HUDEP-2 (cell line): ENCODE data around the gene LY6G5C.

ENCODE experiments used
- DNase-seq, 76 experiments: peaks; one replicate each; lab custom pipeline; 2025; ENCODE audit not compliant: unreplicated experiment in 76 of 76; lab: John Stamatoyannopoulos, UW

The LY6G5C gene

DNA sequence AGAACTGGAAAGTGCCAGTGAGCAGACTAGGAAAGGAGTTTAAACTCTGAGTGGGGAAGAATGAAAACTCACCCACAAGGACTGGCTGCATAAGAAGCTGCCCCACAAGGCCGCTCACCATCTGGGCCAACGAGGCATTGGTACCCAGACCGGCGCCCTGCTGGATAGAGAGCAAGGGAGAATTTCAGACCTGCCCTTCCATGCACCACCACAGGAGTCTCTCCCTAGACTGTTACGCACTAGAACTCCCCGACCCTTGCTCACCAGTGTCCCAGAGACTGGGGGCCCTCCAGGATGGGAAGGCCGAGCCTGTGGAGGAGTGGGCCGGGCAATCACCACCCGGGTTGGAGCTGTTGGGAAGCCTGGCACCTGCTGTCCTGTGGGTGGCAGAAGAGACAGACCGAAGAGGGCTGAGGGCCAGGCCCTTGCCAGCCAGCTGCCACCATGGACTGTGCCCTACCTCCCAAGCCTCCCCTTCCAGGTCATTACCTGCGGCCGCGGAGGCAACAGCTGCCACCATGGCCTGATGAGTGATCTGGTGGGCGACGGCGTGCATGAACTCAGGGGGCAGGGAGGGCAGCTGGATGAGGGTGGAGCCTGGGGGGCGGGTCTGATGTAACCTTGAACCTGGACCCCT, 36.9 kb downstream of the LY6G5C start:
- peak in 1 of 76 experiments; percentile 12 for DNase-seq

DNA sequence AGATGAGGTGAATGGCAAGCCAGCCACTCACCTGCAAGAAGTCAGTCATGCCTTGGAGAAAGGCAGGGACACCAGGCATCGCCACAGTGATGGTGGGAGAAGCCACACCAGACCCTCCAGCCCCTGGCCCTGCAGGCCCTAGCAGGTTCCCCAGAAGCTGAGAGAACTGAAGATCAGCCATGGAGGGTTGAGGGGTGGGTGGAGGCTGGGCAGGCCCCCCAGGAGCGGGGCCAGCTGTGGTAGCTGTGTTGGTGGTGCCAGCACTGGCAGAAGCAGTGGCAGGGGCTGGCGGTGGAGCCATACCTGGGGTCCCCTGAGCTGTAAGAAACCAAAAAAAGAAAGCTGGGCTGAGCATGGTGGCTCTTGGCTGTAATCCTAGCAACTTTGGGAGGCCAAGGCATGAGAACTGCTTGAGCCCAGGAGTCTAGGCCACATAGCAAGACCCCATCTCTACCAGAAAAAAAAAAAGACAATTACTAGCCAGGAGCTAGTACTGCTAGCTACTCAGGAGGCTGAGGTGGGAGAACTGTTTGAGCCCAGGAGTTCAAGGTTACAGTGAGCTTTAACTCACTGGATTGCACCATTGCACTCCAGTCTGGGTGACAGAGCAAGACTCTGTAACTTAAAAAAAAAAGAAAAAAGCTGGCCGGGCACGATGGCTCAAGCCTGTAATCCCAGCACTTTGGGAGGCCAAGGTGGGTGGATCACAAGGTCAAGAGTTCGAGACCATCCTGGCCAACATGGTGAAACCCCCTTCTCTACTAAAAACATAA, 37.9 kb downstream of the LY6G5C start:
- DNase-seq, result no peak

DNA sequence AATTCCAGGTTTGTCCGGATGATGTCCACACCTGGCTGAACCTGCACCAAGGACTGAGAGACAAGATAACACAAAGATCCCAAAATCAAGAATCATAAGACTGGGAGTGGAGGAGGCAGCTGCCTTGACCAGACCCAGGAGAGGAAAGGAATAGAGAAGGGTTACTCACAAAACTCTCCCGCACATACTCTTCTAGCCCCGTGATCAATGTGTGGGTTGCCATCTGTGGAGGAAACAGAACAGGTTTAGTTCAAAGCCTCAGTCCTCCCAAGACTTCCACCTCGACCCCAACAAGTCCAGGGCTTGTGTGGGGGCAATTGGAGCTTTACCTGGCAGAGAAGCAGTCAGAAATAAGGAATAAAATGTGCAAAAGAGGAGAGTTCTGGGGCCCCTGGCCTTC, 39.5 kb downstream of the LY6G5C start:
- DNase-seq, result no peak

DNA sequence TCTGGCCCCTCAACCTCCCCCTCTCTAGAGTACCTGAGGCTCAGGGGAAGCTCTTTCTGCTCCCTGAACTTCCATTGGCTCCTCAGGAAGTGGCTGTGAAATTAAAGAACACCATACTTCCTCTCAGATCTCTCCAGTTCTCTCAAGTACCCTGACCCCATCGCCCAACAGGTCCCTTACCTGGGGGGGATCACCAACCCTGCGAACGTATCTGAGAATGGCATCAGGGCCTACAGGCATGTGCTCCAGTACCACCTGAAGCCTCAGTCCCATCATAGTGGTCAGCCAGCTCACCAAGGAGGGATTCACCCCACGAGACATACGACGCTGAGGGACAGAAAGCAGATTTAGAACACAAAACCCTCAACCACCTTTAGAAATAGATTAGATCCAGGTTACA, 40.3 kb downstream of the LY6G5C start:
- no peak for DNase-seq

DNA sequence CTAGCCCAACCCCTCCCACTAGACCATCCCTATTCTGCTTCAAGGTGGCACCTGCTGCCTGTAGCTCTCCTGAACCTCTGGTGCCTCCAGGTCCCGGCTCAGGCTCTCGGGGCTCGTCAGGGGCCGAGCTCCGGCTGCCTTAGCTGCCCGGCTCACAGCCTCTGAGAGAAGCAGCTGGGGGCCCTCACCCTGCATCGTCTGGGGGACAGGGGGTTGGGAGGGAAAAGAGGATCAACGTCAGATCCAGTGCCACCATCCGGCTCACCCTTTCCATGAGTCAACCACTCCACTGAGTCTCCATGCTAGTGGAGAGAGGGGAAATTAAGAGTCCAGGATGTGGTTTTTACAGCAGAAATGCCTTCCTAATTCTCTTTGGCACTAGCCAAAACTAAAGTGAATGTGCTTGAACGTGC, 41.4 kb downstream of the LY6G5C start:
- no peak for DNase-seq

DNA sequence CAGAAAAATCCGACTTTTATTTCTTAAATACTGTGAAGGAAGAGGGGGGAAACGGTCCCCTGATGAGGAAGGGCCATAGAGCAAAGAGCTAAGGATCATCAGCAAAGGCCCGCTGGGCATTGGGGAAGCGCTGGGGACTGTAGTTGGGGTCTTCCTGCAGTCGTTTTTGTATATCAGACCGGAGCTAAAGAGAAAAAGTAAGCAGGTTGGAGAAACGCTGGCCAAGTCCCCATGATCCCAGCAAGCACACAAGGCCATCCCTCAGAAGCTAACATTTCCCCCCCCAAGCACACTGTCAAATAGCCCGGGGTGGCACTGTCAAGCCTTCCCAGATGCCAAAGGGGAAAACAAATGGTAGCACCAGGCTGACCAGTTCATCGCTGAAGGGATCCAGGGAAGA, 41.8 kb downstream of the LY6G5C start:
- DNase-seq, result no peak

DNA sequence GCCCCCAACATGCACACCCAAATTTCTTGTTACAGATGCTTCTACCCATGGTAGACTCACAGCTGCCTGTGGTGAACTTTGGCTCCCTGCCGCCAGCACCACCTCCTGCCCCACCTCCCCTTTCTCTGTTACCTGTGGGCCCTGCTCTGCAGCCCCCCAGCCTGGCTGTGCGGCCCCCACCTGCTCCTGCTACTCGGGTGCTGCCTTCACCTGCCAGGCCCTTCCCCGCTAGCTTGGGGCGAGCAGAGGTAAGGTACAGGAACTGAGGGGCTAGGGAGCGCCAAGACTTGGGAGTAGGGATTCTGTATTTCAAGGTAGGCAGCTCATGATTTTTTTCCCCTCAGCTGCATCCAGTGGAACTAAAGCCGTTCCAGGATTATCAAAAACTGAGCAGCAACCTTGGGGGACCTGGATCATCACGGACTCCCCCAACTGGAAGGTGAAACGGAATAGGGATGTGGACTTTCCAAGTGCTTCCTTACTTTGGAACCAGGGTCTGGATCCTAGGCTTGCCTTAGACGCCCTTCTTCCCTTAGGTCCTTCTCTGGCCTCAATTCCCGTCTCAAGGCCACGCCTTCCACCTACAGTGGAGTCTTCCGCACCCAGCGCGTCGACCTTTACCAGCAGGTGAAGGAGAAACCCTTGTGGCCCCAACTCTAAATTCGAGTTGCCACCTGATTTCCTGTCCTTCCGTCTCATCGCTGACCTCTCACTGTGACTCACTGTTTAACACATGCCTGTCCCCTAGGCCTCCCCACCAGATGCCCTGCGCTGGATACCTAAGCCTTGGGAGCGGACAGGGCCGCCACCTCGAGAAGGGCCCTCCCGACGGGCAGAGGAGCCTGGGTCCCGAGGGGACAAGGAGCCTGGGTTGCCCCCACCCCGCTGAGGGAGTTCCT, 43.9 kb downstream of the LY6G5C start:
- no peak for DNase-seq

DNA sequence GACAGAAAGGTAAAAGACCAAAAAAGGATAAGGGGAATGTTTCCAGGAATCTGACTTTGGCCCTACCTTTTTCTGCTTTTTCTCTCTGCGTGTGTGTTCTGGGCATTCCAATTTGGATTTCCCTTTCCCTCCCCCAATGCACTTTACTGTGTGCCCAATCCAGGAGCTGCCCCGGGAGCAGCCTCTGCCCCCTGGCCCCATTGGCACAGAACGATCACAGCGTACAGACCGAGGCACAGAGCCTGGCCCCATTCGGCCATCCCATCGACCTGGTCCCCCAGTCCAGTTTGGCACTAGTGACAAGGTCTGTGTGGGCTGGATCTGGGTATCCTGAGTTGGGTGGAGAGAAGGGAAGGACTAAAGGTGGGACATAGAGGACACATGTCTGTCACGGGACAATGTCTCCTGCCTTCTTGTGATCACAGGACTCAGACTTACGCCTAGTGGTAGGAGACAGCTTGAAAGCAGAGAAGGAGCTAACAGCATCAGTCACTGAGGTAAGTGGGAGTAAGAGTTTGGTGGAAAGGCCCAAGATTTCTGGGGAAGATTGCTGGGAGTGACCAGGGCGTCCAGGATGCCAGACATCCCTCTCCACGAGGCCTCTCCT, 45.8 kb downstream of the LY6G5C start:
- no peak for DNase-seq

DNA sequence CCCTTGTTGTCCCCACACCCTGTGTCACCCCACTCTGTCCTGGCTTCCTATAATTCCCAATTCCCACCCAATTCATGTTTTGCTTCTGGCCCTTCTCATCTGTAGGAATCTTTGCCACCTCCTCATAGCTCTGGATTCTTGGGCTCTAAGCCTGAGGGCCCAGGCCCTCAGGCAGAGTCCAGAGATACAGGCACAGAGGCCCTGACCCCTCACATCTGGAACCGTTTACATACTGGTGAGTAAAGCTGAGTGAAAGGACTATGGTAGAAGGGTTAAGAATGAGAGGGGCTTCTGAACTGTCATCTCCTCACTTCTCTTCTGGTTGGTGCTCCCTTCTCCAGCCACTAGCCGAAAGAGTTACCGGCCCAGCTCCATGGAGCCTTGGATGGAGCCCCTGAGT, 46.7 kb downstream of the LY6G5C start:
- DNase-seq, result no peak

DNA sequence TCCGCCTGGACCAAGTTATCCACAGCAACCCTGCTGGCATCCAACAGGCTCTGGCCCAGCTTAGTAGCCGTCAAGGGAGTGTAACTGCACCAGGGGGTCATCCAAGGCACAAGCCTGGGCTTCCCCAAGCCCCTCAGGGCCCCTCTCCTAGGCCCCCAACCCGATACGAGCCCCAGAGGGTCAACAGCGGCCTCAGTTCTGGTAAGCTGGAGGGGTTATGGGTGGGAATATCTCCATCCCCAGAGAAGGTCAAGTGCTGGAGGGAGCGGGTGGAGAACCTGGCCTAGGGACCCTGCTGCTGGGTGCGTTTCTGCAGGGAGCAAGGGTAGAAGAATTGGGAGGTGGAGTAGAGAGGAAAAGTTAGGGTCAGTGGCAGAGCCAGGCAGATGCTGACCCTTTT, 47.4 kb downstream of the LY6G5C start:
- DNase-seq, result no peak

DNA sequence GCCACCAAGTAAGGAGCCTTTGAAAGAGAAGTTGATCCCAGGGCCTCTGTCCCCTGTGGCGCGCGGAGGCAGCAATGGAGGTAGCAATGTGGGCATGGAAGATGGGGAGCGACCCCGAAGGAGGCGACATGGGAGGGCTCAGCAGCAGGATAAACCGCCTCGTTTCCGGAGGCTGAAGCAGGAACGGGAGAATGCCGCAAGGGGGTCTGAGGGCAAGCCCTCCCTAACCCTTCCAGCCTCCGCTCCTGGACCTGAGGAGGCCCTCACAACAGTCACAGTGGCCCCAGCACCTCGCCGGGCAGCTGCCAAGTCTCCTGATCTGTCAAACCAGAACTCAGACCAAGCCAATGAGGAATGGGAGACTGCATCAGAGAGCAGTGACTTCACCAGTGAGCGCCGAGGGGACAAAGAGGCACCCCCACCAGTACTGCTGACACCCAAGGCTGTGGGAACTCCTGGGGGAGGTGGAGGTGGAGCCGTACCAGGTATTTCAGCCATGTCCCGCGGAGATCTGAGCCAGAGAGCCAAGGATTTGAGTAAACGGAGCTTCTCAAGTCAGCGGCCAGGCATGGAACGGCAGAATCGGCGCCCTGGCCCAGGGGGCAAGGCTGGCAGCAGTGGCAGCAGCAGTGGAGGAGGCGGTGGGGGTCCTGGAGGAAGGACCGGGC, 48.5 kb downstream of the LY6G5C start:
- no peak for DNase-seq

DNA sequence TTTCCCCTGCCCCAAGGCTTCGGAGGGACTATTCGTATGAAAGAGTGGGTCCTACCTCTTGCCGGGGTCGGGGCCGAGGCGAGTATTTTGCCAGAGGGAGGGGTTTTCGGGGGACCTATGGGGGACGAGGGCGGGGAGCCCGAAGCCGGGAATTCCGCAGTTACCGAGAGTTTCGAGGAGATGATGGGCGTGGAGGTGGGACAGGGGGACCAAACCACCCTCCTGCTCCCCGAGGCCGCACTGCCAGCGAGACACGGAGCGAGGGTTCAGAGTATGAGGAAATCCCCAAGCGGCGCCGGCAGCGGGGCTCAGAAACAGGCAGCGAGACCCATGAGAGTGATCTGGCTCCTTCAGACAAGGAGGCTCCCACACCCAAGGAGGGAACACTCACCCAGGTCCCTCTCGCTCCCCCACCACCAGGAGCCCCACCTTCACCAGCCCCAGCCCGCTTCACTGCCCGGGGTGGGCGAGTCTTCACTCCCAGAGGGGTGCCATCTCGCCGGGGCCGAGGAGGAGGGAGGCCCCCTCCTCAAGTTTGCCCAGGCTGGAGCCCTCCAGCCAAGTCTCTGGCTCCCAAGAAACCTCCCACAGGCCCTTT, 49.1 kb downstream of the LY6G5C start:
- DNase-seq, result no peak

DNA sequence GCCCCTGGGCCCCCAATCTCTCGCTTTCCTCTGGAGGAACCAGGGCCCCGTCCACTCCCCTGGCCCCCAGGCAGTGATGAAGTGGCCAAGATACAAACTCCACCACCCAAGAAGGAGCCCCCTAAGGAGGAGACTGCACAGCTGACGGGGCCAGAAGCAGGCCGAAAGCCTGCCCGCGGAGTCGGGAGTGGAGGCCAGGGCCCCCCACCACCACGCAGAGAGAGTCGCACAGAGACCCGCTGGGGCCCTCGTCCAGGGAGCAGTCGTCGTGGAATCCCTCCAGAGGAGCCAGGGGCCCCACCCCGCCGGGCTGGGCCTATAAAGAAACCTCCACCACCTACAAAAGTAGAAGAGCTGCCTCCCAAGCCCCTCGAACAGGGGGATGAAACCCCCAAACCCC, 49.7 kb downstream of the LY6G5C start:
- DNase-seq, result no peak

DNA sequence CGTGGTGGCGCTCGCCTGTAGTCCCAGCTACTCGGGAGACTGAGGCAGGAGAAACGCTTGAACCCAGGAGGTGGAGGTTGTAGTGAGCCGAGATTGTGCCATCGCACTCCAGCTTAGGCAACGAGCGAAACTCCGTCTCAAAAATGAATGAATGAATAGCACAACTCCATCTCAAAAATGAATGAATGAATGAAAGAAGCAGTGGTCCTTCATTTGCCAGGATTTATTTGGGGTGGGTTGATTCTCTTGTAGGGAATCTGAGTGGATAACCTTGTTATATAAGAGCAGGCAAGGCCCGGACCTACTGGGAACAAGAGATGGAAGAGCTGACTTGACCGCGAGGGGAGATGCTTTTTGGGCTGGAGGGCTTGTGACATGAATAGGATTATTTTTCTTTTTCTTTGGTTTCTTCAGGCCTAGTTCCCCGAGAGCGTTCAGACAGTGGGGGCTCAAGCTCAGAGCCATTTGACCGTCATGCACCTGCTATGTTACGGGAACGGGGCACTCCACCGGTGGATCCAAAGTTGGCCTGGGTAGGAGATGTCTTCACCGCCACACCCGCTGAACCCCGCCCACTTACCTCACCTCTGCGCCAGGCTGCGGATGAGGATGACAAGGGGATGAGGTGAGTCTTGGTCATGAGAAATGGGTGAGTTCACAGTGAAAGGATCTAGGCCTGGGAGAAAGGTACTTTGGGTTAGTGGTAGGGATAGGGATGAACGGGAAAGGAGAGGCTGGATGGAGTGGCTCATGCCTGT, 50.5 kb downstream of the LY6G5C start:
- no peak for DNase-seq

DNA sequence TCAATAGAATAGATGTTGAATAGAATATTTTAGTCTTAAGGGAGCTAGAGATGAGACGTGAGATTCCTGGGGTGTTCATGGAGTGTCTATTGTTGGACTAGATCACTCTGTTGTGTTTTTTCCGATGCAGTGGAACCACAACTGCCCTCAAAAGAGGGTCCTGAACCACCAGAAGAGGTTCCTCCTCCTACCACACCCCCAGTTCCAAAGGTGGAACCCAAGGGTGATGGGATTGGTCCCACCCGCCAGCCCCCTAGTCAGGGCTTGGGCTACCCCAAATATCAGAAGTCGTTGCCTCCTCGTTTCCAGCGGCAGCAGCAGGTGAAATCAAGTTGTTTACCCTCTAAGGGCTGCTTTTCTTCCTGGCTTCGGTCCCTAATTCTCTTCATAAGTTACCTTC, 51.9 kb downstream of the LY6G5C start:
- DNase-seq, result no peak

DNA sequence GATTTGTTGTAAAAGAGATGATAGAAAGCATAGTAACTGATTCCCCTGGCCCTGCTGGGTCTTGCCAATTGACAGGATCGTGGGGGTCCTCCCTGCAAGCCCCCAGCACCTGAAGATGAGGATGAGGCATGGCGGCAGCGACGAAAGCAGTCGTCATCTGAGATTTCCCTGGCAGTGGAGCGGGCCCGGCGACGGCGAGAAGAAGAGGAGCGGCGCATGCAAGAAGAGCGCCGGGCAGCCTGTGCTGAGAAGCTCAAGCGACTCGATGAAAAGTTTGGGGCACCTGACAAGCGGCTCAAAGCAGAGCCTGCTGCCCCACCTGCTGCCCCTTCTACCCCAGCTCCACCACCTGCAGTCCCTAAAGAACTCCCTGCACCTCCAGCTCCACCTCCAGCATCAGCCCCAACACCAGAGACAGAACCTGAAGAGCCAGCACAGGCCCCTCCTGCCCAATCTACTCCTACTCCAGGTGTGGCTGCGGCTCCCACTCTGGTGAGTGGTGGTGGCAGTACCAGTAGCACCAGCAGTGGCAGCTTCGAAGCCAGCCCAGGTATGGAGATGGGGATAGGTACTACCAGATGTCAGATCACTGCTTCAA, 53.1 kb downstream of the LY6G5C start:
- no peak for DNase-seq

DNA sequence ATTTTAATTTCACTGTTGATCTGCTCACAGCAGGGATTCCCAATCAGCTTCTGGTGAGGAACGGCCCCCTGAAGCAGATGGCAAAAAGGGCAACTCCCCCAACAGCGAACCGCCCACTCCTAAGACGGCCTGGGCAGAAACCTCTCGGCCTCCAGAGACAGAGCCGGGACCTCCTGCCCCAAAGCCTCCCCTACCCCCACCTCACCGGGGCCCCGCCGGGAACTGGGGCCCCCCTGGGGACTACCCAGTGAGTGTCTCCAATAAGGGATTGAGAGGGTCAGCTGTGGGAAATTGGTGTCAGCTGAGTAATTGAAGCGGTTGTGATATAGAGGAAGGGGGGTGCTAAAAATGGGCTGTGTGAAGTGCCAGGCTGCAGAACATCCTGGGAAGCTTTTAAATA, 53.9 kb downstream of the LY6G5C start:
- DNase-seq, result no peak
